Kidney (tissue), 14 donors: Measurements from ENCODE around the gene TXNDC2. TPM values are rescaled to one million over a fixed set of nuclear protein-coding genes. Genes with fewer than 3 reads are reported as not detected.

Source experiments
- DNase-seq, 5 donors: peaks; one replicate each; pipeline ENCODE4 v3.0.0-alpha.2; 2013 to 2020
- FAIRE-seq: peaks from 2 replicates; lab custom pipeline; 2012; peaks lifted over from hg19 to GRCh38; lab: Jason Lieb, UNC
- H3K27ac ChIP-seq, 2 donors: one replicate each; pipeline ENCODE4 v1.7.0; 2013; ENCODE audit warnings: low read depth in 2 of 2, low read length in 2 of 2, inconsistent platforms in 1 of 2
- H3K27me3 ChIP-seq: one replicate; pipeline ENCODE4 v1.7.1; 2013; ENCODE audit warnings: low read length, inconsistent platforms; ENCODE audit not compliant: control insufficient read depth, insufficient read depth
- H3K36me3 ChIP-seq, 3 donors: one replicate each; pipeline versions ENCODE4 v1.7.0 to v1.7.1; 2013; ENCODE audit warnings: low read length in 3 of 3, control low read depth in 1 of 3, inconsistent platforms in 1 of 3; ENCODE audit not compliant: insufficient read depth in 3 of 3, control insufficient read depth in 2 of 3
- H3K4me1 ChIP-seq, 3 donors: one replicate each; pipeline versions ENCODE4 v1.7.0 to v1.7.1; 2013; ENCODE audit warnings: low read length in 3 of 3, inconsistent platforms in 1 of 3, low read depth in 1 of 3; ENCODE audit not compliant: control insufficient read depth in 2 of 3, insufficient read depth in 2 of 3
- H3K4me3 ChIP-seq, 3 donors: one replicate each; pipeline versions ENCODE4 v1.7.0 to v1.8.1; 2013; ENCODE audit warnings: low read length in 3 of 3, control low read depth in 1 of 3, inconsistent platforms in 1 of 3
- H3K9ac ChIP-seq, 3 donors: one replicate each; pipeline versions ENCODE4 v1.7.0 to v1.7.1; 2013; ENCODE audit warnings: low read length in 3 of 3, control low read depth in 1 of 3, inconsistent platforms in 1 of 3
- H3K9me3 ChIP-seq, 3 donors: one replicate each; pipeline versions ENCODE4 v1.7.0 to v1.7.1; 2013; ENCODE audit warnings: low read length in 3 of 3, control low read depth in 1 of 3, inconsistent platforms in 1 of 3; ENCODE audit not compliant: control insufficient read depth in 2 of 3, insufficient read depth in 1 of 3
- CTCF ChIP-seq: IDR thresholded peaks from 3 replicates; pipeline ENCODE4 v1.5.1; 2012; ENCODE audit warnings: mild to moderate bottlenecking, moderate library complexity, borderline replicate concordance; ENCODE audit not compliant: insufficient read depth; ENCODE audit errors: extremely low read depth
- intact Hi-C: fragments of 100-400 bp; cut with DNase I; formaldehyde crosslinking; loops from one replicate; pipeline ENCODE4 v1.11.1; 2022
- polyA plus RNA-seq: library from polyadenylated mRNA; stranded (reverse); fragments of 350-450 nt; fragmentation: Illumina TruSeq; extraction: RNeasy Lipid Tissue Mini Kit (QIAGEN cat#74804); gene quantifications from one replicate; pipeline ENCODE4 v1.2.3, GENCODE V29; 2014; ENCODE audit warnings: low read depth, low replicate concordance; ENCODE audit not compliant: insufficient read depth
- total RNA-seq: library from RNA; stranded (reverse); fragmentation: NEBNext Ultra II Directional; extraction: Animal tissue kit (Norgen Biotek cat#: 25700); gene quantifications from one replicate; pipeline ENCODE4 v1.2.1, GENCODE V29; 2021
- donor health status: control.
- donor health status: control.
- donor health status: control.
- donor health status: control.
- donor health status: control.
- donor health status: DM: yes; HTN: yes; CAD: no.
- donor health status: Normal renal cell carcinoma (clear cell type).

TXNDC2 gene
- total and polyA plus RNA-seq, 2 donors from 2014 or later = 0.16 TPM; not detected in 1

DNA sequence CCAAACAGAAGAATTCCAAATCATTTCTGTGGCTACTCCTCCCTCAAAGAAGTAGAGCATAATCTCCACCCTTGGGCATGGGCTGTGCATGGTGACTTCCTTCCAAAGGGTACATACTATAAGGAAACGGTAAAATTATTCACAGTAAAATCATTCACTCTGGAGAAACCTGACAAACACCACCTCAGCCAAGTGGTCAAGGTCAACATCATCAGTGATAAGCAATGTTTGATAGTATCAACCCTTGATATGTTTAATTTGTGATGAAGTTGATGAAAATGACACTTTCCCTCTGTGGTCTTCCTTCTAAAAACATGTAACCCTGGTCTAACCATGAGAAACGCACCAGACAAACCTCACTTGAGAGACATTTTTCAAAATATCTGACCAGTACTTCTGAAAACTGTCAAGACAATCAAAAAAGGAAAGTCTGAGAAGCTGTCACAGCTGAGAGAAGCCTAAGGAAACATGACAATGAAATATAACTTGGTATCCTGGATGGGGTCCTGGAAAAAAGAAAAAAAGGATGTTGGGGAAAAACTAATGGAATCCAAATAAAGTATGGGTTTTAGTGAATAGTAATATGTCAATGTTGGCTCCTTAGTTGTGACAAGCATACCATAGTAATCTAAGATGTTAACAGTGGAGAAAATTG, 9.4 kb upstream of the TXNDC2 start:
- no peak for TF ChIP-seq CTCF
- intact Hi-C loops = no loop called here
- no peak for FAIRE-seq

GRCh38 chr18:9876867-9877654, 8.7 kb upstream of the TXNDC2 start:
- Histone ChIP-seq H3K27ac (peak overlapping the region; percentile 20 to 64), H3K4me1 (no peaks in the 10 kb centered on the region), H3K9ac (peak overlapping the region in 1 of 3 donors; percentile 29), H3K27me3 (no peaks in the 10 kb centered on the region), H3K4me3 (peak overlapping the region; percentile 12 to 32 (median 20)), H3K9me3 (no peaks in the 10 kb centered on the region), H3K36me3 (no peaks in the 10 kb centered on the region)
- intact Hi-C loops = no loop called here
- FAIRE-seq = no peak
- no peak for TF ChIP-seq CTCF
- DNase-seq = peak in 2 of 5 donors; percentile 26 to 73

More for the DNA sequence above, 9.4 kb upstream of the TXNDC2 start:
- H3K4me3 ChIP-seq = peak overlapping the region in 1 of 3 donors; percentile 20
- no peak for DNase-seq
- H3K27me3 ChIP-seq = no peaks in the 10 kb centered on the region
- H3K9ac ChIP-seq = peak overlapping the region in 1 of 3 donors; percentile 29
- H3K36me3 ChIP-seq = no peaks in the 10 kb centered on the region
- no peaks in the 10 kb centered on the region for H3K4me1 ChIP-seq
- no peaks in the 10 kb centered on the region for H3K9me3 ChIP-seq
- peak overlapping the region in 1 of 2 donors; percentile 64 for H3K27ac ChIP-seq

DNA sequence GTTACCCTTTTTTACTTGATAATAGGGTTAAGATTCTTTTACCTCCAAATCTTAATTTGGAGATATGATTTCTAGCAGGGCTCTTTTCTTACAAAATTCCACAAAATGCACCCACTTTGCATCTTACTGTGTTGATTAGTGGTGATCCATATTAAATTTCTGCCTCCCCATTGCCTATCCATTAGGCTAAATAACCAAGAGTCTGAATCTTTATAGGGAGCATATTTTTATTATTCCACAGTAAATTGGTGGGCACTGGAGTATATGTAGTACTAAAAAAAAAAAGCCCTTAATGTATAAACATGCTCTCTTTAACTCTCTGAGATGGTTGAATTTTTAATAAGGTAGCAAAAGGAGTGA, 8.1 kb upstream of the TXNDC2 start:
- DNase-seq (no peak), FAIRE-seq (no peak)
- Histone ChIP-seq H3K27me3 (no peaks in the 10 kb centered on the region), H3K9me3 (no peaks in the 10 kb centered on the region), H3K4me1 (no peaks in the 10 kb centered on the region), H3K9ac (no peak overlapping the region), H3K36me3 (no peaks in the 10 kb centered on the region), H3K27ac (peak overlapping the region; percentile 20 to 64), H3K4me3 (peak overlapping the region in 1 of 3 donors; percentile 20)
- TF ChIP-seq CTCF = no peak
- intact Hi-C loops = no loop called here
